Coronary artery (tissue), 2 donors: Measurements from ENCODE around the gene BLOC1S5.

ENCODE experiments used
- DNase-seq: peaks from one replicate; pipeline ENCODE4 v3.0.0-alpha.2; 2017; ENCODE audit warnings: low spot score
- H3K27ac ChIP-seq, 2 donors: fragments of 200-600 bp; sonication (generic); one replicate each; pipeline ENCODE4 v1.5.1; 2016 to 2019
- H3K4me3 ChIP-seq: fragments of 200-600 bp; sonication (generic); 2 replicates; pipeline ENCODE4 v1.5.1; 2016; ENCODE audit warnings: mild to moderate bottlenecking, moderate library complexity
- CTCF ChIP-seq: fragments of 200-600 bp; sonication (generic); IDR thresholded peaks from one replicate; pipeline ENCODE4 v1.5.1; 2019; ENCODE audit warnings: antibody characterized with exemption

Gene BLOC1S5

DNA sequence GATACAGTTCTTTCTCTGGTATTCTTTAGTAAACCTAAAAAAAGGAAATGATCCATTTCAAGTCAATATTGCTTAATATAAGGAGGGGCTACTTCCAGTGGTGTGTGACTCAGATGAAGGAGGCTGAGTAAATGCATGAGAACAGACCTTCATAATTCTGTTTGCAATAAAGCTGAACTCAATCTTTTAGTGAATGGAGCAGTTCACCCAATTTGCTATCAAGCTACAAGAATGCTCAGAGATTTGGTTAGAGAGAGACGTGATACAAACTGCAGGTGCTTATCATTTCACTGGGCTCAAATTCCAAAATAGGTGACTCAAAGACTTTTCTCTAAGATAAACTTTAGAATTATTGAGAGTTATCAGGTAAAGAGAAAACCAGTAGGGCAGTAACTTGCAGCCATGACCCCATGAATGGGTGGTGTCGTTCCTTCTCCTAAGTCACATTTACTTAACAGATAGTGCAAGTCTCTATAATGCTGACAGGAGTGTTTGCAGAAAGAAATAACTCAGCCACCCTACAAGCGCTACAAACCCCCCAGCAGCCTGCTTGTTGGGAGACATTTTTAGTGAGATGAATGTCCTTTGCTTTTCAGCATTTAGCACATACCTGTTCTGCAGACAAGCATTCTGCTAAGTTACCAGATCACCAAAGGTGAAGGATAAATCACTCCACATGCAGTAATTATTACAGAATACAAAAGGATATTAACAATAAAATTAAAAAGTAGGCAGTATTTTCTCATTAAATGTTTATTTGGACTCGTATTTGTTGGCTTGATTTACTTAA is 16.4 kb upstream of the BLOC1S5 start:
- TF ChIP-seq CTCF: no peak
- no peak for DNase-seq
- Histone ChIP-seq H3K27ac (no peak overlapping the region), H3K4me3 (no peak overlapping the region)

- TF ChIP-seq CTCF: no peak
- H3K27ac ChIP-seq: no peak overlapping the region
These were observed 14.9 kb upstream of the BLOC1S5 start for GRCh38 chr6:8079126-8079525.

DNA sequence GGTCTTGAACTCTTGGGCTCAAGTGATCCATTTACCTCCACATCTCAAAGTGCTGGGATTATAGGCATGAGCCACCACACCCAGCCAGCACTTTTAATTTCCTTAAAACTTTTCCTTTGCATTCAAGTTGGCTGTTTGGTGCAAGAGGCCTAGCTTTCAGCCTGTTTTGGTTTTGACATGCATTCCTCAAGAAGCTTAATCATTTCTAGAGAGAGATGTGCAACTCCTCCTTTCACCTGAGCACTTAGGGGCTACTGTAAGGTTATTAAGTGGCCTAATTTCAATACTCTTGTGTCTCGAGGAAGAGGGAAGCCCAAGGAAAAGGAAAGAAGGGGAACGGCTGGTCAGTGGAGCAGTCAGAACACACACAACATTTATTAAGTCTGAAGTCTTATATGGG is 13.8 kb upstream of the BLOC1S5 start:
- Histone ChIP-seq H3K27ac (no peak overlapping the region), H3K4me3 (no peak overlapping the region)
- DNase-seq: no peak
- TF ChIP-seq CTCF: no peak

More at GRCh38 chr6:8079126-8079525, 14.9 kb upstream of the BLOC1S5 start:
- no peak overlapping the region for H3K4me3 ChIP-seq
- no peak for DNase-seq

DNA sequence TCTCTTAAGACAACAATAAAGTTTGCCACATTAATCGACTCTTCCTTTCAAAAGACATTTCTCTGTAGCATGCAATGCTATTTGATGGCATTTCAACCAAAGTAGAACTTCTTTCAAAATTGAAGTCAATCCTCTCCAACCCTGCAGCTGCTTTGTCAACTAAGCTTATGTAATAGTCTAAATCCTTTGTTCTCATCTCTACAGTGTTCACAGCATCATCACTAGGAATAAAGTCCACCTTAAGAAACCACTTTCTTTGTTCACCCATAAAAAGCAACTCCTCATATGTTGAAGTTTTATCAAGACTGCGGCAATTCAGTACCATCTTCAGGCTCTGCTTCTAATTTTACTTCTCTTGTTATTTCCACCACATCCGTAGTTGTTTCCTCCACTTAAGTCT is 11.5 kb upstream of the BLOC1S5 start:
- DNase-seq: no peak
- Histone ChIP-seq H3K4me3 (no peak overlapping the region), H3K27ac (no peak overlapping the region)
- TF ChIP-seq CTCF: no peak

GRCh38 chr6:8075185-8075584 is 11.0 kb upstream of the BLOC1S5 start:
- H3K4me3 ChIP-seq: no peak overlapping the region
- H3K27ac ChIP-seq: no peak overlapping the region
- TF ChIP-seq CTCF: no peak

DNA sequence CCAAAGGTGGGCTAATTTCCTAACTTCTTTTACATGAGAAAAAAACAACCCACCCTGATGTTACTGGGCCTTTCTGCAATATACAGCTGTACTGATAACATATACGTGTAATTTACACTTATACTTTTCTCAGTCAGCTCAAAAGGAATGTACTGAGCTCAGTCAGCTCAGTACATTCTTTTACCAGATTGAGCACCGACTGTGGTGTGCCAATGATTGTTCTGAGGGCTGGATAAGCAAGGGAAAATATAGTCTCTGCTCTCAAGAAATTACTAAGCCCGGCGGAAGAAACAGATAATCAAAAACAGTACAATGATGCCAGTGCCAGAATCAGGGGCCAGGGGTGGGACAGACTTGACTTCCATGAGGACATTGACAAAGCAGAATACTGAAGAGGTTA is 10.0 kb upstream of the BLOC1S5 start:
- no peak for DNase-seq
- H3K27ac ChIP-seq: no peak overlapping the region
- H3K4me3 ChIP-seq: no peak overlapping the region
- no peak for TF ChIP-seq CTCF

More at GRCh38 chr6:8075185-8075584, 11.0 kb upstream of the BLOC1S5 start:
- no peak for DNase-seq

GRCh38 chr6:8073758-8074157 is 9.6 kb upstream of the BLOC1S5 start:
- TF ChIP-seq CTCF: no peak
- DNase-seq: no peak
- Histone ChIP-seq H3K4me3 (no peak overlapping the region), H3K27ac (no peak overlapping the region)
